NCI-H510A treated with DMSO at 0.1 percent for 48 hours (cell line): ENCODE results near the gene PRMT5.

Source experiments
- DNase-seq: peaks from one replicate; lab custom pipeline; 2025; lab: John Stamatoyannopoulos, UW

Gene PRMT5

GRCh38 chr14:22875003-22875747, 54.0 kb downstream of the PRMT5 start:
- no peak for DNase-seq

GRCh38 chr14:22872833-22873520, 56.2 kb downstream of the PRMT5 start:
- no peak for DNase-seq

- DNase-seq: peak; percentile 78
These were observed 56.9 kb downstream of the PRMT5 start for GRCh38 chr14:22872033-22872832.

- DNase-seq: peak; percentile 94
These were observed 57.7 kb downstream of the PRMT5 start, which contains the start of gene LRP10 for GRCh38 chr14:22871224-22872032. TSS of gene LRP10 (plus strand) at chr14:22871740. CDS start at chr14:22872304, 564 bp downstream.

GRCh38 chr14:22870811-22871223, 58.4 kb downstream of the PRMT5 start:
- DNase-seq: no peak
